ENCODE results near the gene THSD1.

- no peak for TF ChIP-seq POLR2AphosphoS5 (IDR thresholded peaks at IDR 0.05; ENCODE audit: low read depth, low read length)
- TF ChIP-seq, protein P1, sequence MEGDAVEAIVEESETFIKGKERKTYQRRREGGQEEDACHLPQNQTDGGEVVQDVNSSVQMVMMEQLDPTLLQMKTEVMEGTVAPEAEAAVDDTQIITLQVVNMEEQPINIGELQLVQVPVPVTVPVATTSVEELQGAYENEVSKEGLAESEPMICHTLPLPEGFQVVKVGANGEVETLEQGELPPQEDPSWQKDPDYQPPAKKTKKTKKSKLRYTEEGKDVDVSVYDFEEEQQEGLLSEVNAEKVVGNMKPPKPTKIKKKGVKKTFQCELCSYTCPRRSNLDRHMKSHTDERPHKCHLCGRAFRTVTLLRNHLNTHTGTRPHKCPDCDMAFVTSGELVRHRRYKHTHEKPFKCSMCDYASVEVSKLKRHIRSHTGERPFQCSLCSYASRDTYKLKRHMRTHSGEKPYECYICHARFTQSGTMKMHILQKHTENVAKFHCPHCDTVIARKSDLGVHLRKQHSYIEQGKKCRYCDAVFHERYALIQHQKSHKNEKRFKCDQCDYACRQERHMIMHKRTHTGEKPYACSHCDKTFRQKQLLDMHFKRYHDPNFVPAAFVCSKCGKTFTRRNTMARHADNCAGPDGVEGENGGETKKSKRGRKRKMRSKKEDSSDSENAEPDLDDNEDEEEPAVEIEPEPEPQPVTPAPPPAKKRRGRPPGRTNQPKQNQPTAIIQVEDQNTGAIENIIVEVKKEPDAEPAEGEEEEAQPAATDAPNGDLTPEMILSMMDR (IDR thresholded peaks at IDR 0.05): no peak
Observed at GRCh38 chr13:52385870-52386269, 20.1 kb downstream of the THSD1 start.
